ENCODE results near the gene MS4A13.

- TF ChIP-seq CTCF (tag by site-specific recombination; IDR thresholded peaks at IDR 0.05) (no peak), HOXC10 (CRISPR knock-in tag; IDR thresholded peaks at IDR 0.05) (no peak), ZFP37 (tag by site-specific recombination; IDR thresholded peaks at IDR 0.05) (no peak), ZNF548 (tag by site-specific recombination; IDR thresholded peaks at IDR 0.05) (no peak), ZBTB8A (tag by site-specific recombination; IDR thresholded peaks at IDR 0.05) (no peak), ZNF274 (IDR thresholded peaks at IDR 0.05; ENCODE audit: low read length) (no peak), ZNF274 (tag by site-specific recombination; IDR thresholded peaks at IDR 0.05; ENCODE audit: borderline replicate concordance) (no peak), ZNF654 (tag by site-specific recombination; IDR thresholded peaks at IDR 0.05; ENCODE audit: low read depth) (no peak), ZFP3 (tag by site-specific recombination; IDR thresholded peaks at IDR 0.05; ENCODE audit: low read depth) (no peak), EGR2 (tag by site-specific recombination; IDR thresholded peaks at IDR 0.05; ENCODE audit: low read depth) (no peak), HOXA7 (CRISPR knock-in tag; IDR thresholded peaks at IDR 0.05; ENCODE audit: borderline replicate concordance) (no peak), PRDM2 (tag by site-specific recombination; IDR thresholded peaks at IDR 0.05; ENCODE audit: borderline replicate concordance) (no peak)
These were observed 32.8 kb upstream of the MS4A13 start for GRCh38 chr11:60482361-60482760.

Measured in HEK293 (cell line).